ENCODE results near the gene CRAT.

The CRAT gene

GRCh38 chr9:129058965-129059795 lies 51.4 kb downstream of the CRAT start:
- no peak for DNase-seq

- no peak for DNase-seq
These were observed 56.3 kb downstream of the CRAT start for GRCh38 chr9:129054163-129054851.

- DNase-seq: no peak
These were observed 57.6 kb downstream of the CRAT start for GRCh38 chr9:129053020-129053419.

- no peak for DNase-seq
These were observed 58.0 kb downstream of the CRAT start for GRCh38 chr9:129052592-129052991.

Measured in SIG-M5 (cell line).